DLD1 (cell line): ENCODE measurements around the gene LGALSL.

ENCODE experiments used
- in situ Hi-C: cut with HindIII; loops from 2 replicates; pipeline ENCODE4 v1.10.0; 2017; ENCODE audit warnings: low sequenced_read_pairs

LGALSL gene

GRCh38 chr2:64470071-64470470 is 16.1 kb downstream of the LGALSL start:
- in situ Hi-C loops, result no loop called here

GRCh38 chr2:64470766-64471295 is 16.9 kb downstream of the LGALSL start:
- in situ Hi-C loops, result no loop called here

- in situ Hi-C loops, result no loop called here
Measured at GRCh38 chr2:64471600-64471999, 17.6 kb downstream of the LGALSL start.

GRCh38 chr2:64472881-64473280 is 18.9 kb downstream of the LGALSL start:
- in situ Hi-C loops, result no loop called here

- in situ Hi-C loops, result no loop called here
Measured at GRCh38 chr2:64474121-64474571, 20.2 kb downstream of the LGALSL start.

GRCh38 chr2:64474636-64475035 is 20.7 kb downstream of the LGALSL start:
- in situ Hi-C loops, result no loop called here

- in situ Hi-C loops, result no loop called here
Measured at GRCh38 chr2:64477037-64477436, 23.1 kb downstream of the LGALSL start.

- in situ Hi-C loops, result no loop called here
Measured at GRCh38 chr2:64477979-64478378, 24.0 kb downstream of the LGALSL start.

GRCh38 chr2:64478502-64479230 is 24.7 kb downstream of the LGALSL start:
- in situ Hi-C loops, result no loop called here

GRCh38 chr2:64479259-64480117 is 25.5 kb downstream of the LGALSL start:
- in situ Hi-C loops, result no loop called here

- in situ Hi-C loops, result no loop called here
Measured at GRCh38 chr2:64481665-64482064, 27.7 kb downstream of the LGALSL start.

- in situ Hi-C loops, result no loop called here
Measured at GRCh38 chr2:64482243-64482642, 28.3 kb downstream of the LGALSL start.

- in situ Hi-C loops, result no loop called here
Measured at GRCh38 chr2:64482765-64483504, 29.0 kb downstream of the LGALSL start.

- in situ Hi-C loops, result no loop called here
Measured at GRCh38 chr2:64485331-64485730, 31.4 kb downstream of the LGALSL start.

GRCh38 chr2:64485961-64486360 is 32.0 kb downstream of the LGALSL start:
- in situ Hi-C loops, result no loop called here

GRCh38 chr2:64487256-64488049 is 33.5 kb downstream of the LGALSL start:
- in situ Hi-C loops, result no loop called here

GRCh38 chr2:64488050-64488974 is 34.4 kb downstream of the LGALSL start:
- in situ Hi-C loops, result no loop called here

- in situ Hi-C loops, result no loop called here
Measured at GRCh38 chr2:64489081-64489751, 35.3 kb downstream of the LGALSL start.

GRCh38 chr2:64491426-64491825 is 37.5 kb downstream of the LGALSL start:
- in situ Hi-C loops, result no loop called here
